Amniotic epithelial cell (primary cell): Measurements from ENCODE around the gene ZNF236.
A peak's percentile ranks its signal among the peaks of the same experiment; 100 is the strongest.

Source experiments
- DNase-seq: peaks from one replicate; pipeline ENCODE4 v3.0.0-alpha.2; 2010; ENCODE audit warnings: low read depth

The ZNF236 gene

GRCh38 chr18:76821356-76821874, 942 bp upstream of the ZNF236 start:
- no peak for DNase-seq

GRCh38 chr18:76821875-76822505, 367 bp upstream of the ZNF236 start:
- peak; percentile 32 for DNase-seq

GRCh38 chr18:76823161-76823538, 793 bp downstream of the ZNF236 start:
- no peak for DNase-seq

DNA sequence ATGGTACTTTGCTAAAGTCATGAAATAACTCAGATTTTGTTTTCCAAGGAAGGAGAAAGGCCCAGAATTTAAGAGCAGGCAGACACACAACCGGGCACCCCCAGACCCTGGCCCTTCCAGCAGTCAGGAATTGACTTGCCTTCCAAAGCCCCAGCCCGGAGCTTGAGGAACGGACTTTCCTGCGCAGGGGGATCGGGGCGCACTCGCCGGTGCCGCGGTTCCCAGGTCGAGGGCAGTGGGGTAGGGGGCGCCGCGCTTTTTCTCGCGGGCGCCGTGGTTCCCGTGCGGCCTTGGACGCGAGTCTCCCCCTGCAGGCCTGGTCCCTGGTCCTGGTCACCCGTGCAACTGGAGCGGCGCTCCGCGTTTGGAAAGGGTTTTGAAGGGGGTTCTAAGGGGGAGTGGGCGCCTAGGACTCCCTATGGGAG, 1.2 kb downstream of the ZNF236 start:
- DNase-seq: no peak

GRCh38 chr18:76824145-76824676, 1.9 kb downstream of the ZNF236 start:
- no peak for DNase-seq

DNA sequence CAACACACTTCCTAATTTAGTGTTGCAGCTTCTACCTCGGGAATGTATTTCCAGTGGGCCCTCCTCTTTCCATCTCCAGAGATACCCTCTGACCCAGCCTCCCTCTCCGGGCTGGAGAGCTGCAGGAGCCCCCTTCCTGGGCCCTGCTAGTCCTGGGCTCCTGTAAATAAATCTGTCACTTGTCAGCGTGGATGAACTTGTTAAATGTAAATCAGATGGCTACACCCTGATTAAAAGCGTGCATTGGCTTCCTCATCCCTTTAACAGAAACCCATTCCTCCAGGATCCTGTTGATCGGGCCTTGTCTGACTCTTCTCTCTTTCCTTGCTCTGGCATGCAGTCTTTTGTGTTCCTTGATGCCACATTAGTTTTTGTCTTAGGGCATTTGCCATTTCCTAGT, 2.4 kb downstream of the ZNF236 start:
- no peak for DNase-seq

DNA sequence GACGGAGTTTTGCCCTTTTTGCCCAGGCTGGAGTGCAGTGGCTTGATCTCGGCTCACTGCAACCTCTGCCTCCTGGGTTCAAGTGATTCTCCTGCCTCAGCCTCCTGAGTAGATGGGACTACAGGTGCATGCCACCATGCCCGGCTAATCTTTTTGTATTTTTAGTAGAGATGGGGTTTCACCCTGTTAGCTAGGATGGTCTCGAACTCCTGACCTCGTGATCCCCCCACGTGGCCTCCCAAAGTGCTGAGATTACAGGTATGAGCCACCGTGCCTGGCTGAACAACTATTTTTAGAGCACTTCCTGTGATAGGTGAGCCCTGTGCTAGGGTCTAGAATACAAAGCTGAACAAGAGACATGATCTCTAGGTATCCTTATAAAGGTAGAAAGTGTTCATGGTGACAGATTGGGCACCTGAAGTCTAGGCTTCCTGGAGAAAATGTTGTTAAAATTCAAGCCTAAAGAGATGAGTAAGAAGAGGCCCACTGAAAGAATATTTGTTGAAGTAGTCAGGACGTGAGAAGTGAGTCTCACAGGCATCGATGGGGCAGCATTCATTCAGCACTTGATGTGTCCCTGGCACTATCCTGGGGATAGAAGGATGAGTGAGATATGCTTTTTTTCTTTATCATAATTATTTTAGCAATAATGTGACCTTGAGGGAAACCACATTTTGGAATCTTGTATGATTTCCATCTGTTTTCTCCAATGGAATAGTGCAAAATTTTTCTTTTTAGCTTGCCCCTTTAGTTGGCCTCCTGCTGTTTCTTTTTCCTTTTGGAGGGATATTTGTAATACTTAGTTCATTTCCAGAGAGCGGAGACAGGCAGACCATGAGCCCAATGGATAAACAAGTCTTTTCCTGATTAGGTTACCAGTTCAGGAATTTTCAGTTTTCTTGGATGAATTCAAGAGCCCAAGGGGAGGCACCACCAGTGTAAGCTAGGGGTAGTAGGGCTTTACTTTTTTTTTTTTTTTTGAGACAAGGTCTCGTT, 5.1 kb downstream of the ZNF236 start:
- no peak for DNase-seq

GRCh38 chr18:76834379-76834778, 12.0 kb downstream of the ZNF236 start:
- no peak for DNase-seq

DNA sequence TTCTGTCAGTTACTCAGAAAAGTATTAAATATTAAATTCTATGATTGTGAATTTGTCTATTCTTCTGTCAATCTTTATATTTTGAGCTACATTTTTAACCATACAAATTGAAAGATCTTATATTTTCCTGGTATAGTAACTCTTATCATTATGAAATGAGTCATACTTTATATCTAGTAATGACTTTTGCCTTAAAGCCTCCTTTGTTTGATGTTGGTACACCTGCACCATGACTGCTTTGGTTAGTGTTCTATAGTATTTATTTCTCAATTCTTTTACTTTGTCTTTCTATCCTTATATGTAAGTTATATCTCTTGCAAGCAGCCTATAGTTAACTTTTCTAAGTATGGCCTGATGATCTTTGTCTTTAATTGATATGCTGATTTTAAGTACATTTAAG, 13.0 kb downstream of the ZNF236 start:
- no peak for DNase-seq

DNA sequence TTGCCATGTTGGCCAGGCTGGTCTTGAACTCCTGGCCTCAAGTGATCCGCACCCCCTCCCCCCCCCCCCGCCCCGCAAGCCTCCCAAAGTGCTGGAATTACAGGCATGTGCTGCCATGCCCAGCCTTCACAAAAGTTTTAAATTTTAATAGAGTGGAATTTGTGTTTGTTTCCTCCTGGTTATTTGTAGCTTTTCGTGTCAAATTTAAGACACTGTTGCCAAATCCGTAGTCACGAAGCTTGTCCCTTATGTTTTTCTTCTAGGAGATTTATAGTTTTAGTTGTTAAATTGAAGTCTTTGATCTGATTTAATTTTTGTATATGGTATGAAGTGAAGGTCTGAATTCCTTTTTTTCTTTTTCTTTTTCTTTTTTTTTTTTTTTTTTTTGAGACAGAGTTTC, 14.7 kb downstream of the ZNF236 start:
- DNase-seq: no peak

DNA sequence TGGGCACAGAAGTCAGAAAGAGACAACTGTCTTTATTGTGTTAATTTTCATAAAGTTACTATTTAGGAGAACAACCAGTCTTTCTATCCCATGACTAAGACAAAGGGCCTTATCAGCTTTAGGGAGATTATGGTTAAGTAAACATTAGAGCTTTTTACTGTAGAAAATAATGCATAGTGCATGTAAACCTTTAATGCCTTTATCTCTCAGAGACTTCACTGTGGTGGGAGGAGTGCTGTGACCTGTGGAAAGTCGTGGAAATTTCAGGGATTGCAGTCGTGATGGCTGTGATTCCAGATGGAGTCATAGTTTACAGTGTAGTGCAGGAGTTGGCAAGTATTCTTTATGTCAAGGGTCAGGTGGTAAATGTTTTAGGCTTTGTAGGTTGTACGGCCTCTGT, 15.8 kb downstream of the ZNF236 start:
- peak; percentile 70 for DNase-seq

DNA sequence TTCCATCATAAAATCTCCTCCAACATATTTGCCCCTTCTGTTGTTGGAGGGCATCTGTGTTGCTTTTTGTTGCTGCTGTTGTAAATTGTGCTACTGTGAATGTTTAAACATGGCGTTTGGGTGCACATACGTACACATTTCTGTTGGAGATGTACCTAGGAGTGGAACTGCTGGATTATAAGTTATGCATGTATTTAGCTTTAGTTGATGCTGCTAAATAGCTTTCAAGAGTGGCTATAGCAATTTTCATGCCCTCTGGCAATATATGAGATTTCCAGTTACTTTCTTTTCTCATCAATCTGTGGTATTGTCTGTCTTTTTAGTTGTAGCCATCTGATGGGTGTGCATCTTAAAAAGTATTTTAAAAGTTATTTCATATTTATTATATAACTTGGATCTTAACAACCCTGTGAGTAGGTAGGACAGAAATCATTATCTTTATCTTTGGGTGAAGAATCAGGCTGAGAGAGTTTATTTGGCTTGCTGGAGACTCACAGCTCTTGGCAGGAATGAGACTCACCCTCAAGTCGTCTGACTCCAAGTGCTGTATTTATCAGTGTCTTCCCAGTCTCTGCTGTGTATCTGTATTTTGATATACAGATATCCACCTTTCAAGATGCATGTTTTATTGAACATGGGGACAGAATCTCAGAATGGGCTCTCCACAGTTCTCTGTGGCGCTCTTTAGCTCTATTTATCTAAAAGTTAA, 16.9 kb downstream of the ZNF236 start:
- DNase-seq: no peak

- DNase-seq: no peak
Measured at GRCh38 chr18:76842837-76843530, 20.6 kb downstream of the ZNF236 start.

DNA sequence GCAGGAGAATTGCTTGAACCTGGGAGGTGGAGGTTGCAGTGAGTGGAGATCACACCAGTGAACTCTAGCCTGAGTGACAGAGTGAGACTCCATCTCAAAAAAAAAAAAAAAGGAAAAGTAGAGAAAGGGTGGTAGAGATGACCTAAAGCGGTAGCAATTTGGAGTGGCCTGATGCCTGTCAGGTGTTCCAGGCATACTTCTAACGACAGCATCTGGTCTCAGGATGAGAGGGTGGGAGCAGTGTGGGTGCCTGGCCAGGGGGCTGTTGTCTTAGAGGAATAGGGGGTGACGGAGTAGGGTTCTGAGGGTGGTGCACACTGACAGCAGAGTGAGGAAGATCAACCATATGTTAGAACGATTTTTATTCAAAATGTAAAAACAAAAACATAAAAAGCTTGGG, 21.8 kb downstream of the ZNF236 start:
- no peak for DNase-seq

DNA sequence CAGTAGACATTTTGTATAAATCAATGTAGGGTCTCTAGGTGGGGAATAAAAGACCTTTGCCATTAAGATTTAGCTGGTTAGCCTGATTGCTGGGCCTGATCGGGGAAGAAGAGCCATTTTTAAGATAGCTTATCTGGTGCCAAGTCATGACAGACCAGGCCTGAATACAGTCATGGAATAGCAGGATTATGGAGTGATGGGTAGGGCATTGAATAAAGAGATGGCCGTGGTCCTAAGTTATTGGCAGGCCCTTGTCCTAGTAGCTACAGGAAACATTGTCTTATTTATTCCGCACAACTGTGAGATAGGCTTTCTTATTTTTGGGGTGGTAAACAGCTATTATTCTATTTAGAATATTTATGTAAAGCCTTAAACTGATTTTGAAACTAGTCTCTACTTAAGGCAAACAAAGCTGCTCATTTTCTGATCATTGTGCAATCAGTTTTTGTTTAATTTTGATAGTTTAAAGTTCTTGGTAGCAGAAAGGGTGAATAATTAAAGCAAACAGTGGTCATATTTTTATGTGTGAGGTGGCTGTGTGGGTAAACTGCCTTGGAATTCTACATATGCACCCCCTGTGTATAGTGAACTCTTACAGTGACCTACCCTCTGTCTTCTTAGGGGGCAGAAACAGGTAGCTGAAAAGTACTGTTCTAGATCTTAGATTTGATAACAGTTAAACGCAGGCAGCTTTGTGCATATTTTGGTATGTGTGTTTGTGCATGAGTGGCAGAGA, 22.6 kb downstream of the ZNF236 start:
- no peak for DNase-seq

DNA sequence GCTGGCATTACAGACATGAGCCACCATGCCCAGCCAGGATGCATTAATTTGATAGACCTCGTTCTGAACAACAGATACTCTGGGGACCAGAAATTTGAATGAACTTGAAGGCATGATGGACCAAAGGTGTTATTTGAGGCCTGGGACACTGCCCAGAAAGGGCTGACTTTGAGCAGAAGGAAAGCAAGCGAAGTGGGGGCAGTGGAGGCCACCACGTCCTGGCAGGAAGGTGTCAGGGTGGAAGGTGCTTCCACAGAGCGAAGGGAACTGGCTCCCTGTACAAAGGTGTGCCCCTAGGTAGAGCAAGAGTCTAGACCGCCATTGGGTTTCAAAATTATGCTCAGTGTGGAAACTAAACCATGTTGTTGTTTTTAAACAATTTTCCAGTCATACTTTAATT, 23.9 kb downstream of the ZNF236 start:
- DNase-seq: no peak

- DNase-seq: no peak
Measured at GRCh38 chr18:76847916-76848315, 25.6 kb downstream of the ZNF236 start.

- no peak for DNase-seq
Measured at GRCh38 chr18:76850112-76850511, 27.8 kb downstream of the ZNF236 start.

GRCh38 chr18:76855594-76855993, 33.2 kb downstream of the ZNF236 start:
- no peak for DNase-seq

DNA sequence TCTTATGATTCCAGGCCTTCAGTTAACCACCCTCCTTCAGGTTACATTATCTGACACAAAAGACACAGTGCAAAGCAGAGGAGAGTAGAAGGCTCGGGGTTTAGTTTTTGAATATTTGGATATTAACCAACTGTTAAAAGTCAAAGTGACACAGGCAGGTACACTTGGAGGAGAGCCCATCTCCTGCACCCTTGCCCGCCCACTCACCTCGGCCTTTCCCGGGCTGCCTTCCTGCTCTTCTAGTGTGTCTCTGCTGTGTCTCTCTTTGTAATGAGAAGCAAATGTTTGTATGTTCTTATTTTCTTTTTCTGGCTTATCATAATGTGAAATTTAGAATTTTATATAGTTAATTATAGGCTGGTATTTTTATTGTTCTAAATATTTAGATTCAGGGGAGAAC, 35.1 kb downstream of the ZNF236 start:
- no peak for DNase-seq
